Inferior parietal cortex (tissue), 1 donor: ENCODE data around the gene STK38L.
A peak's percentile ranks its signal among the peaks of the same experiment; 100 is the strongest.

ENCODE experiments used
- DNase-seq: peaks from one replicate; pipeline ENCODE4 v3.0.0-alpha.2; 2016; ENCODE audit errors: extremely low spot score

STK38L gene

DNA sequence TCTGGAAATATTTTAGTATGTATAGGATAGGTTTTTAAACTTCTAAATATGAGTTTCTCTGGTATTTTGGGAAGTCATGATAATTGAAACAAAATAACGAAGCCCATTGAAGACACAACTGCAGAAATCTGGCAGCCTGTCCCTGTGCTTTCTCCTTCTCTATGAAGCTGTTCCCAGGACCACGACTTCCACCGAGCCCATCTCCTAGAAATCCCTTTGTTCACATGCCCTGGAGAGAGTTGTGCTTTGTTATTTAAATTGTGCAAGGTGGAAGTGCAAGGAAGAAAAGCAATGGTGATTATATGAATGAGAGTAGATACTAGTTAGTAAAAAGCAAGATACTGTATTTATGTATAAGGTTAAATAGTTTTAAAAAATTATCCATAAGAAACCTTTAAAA is 32.2 kb downstream of the STK38L start:
- no peak for DNase-seq

DNA sequence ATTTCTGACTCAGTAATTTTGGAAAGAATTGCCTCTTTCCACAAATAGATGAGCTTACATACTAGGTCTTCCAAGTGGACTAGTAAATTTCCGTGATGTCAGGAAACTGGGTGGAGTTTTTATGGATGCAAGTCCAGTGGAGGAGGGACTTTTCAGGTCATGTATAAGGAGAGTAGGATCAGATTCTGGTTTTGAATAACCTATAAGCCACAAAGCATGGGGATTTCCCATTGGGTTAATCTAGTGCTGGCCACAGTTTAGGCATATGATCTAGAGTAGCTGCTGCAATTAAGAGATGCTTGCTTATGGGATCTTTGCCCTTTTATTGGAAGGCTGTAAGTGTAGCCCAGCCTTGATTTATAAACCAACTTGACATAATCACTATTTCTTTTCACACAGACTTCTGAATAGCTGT is 33.8 kb downstream of the STK38L start:
- DNase-seq: no peak

DNA sequence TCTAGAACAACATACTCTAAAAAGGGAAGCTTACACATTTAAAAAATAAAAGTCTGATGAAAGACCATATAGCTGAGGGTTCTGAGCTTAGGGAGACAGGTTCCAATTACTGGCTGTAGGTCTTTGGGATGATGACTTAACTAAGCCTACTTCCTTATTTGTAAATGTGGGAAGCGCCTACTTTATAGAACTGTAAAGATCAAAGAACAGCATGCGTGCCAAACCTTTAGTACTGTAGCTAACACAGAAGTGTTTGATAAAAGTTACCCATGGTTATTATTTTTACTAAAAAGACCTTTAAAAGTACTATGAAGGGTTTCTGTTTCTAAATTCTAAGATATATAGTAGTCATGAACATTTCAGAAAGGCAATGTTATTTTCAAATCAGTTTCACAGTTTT is 35.7 kb downstream of the STK38L start:
- no peak for DNase-seq

DNA sequence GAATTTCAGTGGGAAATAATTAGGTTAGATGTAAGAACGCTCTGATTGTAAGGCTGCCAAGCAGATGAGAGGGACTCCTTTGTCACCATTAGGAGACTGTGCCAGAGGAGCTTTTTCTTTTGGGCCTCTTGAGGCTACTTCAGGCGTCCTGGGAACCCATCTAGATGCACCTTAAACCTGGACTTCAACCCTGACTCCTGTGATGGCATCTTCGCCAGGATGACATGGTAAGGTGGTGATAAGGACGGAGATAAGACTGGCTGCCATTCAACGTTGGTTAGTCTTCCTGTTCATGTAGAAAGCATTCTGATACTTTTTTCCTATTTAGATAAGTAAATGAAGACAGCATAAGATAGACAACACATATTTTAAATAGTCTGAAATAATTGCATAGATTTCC is 36.3 kb downstream of the STK38L start:
- DNase-seq: no peak

DNA sequence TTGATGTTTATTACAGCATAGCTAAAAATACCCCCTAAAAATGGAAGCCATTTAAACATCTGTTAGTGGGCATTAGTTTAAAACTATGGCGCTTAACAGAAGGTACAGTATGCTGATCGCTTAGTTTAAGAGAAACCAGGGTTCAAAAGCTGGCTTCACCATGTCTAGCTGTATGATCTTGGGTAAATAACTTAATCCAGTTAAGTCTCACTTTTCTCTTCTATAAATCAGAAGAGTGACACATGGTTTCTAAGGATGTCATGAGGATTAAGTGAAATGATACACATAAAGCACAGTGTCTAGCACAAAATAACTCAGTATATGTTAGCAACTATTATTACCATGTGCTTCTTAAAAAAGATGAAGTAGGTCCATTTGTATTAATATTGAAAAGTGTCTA is 38.7 kb downstream of the STK38L start:
- no peak for DNase-seq

DNA sequence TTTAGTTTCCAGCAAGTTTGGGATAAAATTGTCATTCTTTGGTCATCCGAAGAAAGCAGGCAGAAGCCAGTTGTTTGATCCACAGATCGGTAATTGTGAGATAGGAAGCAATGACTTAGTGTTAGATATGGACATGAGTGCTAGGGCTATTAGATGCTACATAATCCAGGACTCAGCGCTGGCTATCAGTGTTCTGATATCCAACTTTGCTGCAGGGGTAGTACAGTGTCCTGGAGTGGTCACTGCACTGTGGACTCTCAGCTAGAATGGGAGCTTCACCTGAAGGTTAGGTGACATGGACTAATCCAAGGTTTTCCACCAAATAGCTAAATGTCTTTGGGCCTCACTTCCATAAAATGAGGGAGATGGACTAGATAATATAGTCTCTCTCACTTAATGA is 39.9 kb downstream of the STK38L start:
- no peak for DNase-seq

DNA sequence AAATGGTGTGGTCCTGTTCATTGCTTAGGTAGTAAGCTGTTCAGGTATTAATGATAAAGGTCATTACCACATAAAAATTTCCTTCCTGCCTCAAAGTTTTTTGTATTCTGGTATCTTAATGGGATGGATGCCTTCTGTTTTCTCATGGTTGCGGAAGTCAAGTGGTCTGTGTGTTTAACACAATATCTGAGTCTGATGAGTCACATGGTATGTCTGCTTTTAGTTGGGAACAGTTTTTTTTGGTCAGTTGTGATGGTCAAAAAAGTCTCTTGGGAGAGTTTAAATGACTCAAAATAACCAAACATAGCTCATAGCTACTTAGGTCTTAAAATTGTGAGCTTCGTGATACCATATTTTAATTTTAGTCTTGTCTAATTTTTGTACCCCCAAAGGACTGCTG is 40.7 kb downstream of the STK38L start:
- DNase-seq: no peak

DNA sequence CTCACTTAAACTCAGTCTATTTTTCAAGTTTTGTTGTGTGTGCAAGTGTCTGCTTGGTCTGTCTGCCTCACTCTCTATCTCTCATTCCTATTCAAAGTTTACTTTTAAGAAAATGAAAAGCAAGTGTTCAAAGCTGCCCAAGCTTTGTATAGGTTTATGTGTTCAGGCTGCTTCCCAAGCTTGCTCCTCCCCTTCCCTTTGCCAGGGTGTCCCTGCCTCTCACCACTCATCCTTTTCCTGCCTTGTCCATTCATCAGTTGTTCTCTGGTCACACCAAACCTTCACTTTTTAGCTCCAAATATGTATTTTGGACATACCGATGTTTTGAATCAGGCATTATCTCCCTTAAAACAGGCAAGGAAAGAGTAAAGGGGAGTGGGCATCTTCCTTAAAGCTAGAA is 41.3 kb downstream of the STK38L start:
- no peak for DNase-seq

DNA sequence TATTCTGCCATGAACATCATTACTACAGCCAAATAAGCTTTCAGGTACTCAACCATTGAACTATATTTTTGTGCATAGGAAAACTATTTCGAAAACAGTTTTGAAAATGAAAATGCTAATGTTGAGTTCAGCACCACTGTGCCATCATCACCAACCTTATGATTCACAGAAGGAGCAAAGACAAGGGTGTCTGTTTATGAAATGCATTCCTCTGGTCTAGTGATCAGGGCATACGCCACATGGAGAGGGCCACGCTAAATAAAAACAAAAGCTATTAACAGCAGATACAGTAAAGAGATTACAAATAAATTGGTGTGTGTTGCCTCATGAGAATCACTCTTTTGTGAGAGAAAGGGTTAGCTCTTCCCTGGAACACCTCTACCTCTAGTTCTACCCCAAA is 45.3 kb downstream of the STK38L start:
- no peak for DNase-seq

DNA sequence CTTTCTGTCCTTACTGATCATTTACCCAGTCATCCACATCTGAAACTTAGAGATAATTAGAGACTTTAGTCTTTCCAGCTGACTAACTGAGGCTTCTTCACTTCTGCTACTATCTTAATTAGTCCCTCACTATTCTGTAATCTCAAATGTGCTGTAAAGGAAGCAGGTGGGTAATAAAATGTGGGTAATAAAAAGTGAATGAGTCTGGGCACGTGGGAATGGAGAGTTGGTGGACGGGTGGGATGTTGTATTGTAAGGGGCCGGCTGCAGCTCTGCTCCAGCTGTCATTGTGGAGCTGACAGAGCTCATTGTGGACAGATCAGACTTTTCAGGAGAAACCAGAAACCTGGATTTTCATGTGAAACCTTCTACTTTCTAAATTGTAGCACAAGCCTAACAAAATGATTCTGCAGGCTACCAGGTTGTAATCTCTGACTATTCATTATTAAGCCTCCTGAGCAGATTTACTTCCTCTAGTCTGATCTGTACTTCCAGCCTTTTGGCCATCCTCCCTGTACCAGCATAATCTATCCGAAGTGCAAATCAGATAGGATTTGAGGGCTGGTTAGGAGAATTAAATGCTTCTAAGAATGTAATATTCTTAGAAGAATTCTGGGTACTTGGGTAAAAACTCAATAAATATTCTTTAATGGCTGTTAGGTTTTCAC is 46.5 kb downstream of the STK38L start:
- DNase-seq: no peak

DNA sequence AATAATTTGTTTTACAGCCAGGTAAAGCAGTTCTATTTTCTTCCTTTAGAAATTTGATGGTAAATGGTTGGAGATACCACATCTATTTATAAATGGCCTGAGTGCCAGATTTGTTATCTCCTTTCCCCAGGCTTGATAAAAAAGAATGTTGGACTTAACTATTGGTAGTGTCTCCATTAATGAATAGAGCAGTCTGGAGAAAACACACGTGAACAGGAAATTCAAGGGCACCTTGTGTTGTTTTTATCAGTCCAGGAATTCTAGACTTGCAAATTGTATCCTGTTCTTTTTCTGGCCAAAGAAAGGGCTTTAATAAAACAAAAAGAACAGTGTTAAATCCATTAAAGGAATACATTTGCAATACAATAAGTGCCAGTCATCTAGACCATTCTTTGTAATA is 47.8 kb downstream of the STK38L start:
- no peak for DNase-seq

DNA sequence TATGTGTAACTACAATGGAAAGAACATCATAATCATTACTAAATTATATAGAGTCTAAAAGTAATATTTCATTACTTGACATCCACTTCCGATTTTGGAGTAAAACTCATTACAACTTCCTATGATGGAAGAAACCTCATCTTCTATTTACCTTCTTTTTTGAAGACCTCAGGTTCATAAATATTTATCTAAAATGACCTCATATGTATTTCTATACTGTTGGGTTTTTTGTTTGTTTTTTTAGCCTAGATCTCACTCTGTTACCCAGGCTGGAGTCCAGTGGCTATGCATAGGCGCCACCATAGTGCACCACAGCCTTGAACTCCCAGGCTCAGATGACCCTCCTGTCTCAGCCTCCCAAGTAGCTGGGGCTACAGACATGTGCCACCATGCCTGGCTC is 48.6 kb downstream of the STK38L start:
- DNase-seq: no peak

DNA sequence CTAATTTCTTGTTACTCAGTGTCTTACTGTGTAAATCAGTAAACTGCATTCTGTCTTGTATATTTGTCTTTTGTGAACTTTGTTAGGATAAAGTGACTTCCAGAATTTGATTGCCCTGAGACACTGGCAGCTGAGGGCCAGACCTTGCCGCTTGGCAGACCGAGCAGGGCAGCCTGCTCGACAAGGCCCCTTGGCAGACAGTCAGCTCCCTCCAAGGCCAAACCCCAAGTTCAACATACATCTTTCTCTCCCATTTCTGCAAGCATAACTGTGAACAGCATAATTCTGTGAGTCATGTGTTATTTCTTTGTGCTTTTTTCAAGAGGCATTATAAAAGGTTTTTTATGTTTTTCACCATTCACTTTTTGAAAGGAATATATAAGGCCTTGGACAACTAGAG is 49.4 kb downstream of the STK38L start:
- no peak for DNase-seq

DNA sequence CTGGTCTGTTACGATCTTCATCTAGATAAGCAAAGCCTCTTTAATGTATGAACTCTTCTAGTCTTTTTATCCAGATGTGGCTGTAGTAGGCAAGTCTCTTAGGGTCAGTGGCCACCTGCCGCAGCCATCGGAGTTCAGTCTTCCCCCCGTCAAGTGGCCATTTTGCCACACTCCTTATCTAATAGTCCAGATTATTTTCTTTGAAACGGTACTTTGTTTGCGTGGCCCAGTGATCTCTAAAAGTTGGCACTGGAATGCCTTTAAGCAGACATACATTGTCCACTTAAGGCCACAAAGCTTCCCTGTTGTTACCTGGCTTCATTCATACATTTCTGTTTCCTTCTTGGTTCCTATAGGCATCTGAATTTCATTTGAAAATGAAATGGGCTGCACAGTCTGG is 52.6 kb downstream of the STK38L start:
- no peak for DNase-seq

DNA sequence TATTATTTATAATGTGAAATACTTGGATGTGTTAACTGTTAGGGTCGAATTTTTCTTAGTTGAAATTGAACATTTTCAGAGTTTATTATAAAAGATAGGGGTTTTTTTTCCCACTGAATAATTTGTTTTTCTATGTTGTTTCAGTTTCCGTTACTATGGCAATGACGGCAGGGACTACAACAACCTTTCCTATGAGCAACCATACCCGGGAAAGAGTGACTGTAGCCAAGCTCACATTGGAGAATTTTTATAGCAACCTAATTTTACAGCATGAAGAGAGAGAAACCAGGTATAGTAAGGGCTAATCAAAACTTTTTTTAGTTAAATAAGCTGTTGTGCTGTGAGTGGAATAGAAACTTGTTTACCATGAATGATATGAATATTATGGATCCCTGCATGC is 53.5 kb downstream of the STK38L start:
- DNase-seq: no peak

DNA sequence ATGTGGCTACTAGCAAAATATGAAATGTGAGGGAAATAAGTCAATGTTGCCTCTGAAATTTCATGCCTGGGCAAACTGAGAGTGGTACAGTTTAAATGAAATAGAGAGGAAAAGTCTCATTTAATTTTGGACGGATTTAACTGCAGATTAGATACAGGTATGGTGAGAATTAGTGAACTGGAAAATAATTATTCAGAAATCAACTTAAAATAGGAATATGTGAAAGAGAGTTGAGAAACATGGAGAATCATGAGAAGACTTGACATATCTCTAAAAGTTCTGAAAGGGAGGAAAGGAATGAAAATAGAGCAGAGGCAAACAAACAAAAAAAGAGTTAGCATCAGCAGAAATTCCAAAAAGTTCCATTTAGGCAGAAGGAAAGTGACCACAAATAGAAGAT is 55.0 kb downstream of the STK38L start:
- DNase-seq: no peak

DNA sequence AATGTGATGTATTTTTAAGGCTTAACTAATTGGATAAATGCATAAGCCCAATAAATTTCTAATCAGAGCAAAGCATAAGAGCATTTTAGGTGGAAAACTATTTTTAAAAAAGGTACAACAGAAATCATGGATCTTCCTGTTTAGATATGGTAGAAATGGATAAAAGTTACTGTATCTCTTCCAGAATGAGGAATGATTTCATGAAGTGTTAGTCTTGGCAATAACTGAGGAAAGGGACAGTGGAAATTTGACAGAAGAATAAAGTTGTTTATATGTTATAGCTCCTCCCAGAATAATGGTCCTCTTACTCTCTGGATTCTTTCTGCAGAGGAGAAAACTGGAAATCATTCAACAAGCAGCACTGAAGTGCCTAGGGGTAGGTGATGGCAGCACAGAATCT is 56.1 kb downstream of the STK38L start:
- no peak for DNase-seq

DNA sequence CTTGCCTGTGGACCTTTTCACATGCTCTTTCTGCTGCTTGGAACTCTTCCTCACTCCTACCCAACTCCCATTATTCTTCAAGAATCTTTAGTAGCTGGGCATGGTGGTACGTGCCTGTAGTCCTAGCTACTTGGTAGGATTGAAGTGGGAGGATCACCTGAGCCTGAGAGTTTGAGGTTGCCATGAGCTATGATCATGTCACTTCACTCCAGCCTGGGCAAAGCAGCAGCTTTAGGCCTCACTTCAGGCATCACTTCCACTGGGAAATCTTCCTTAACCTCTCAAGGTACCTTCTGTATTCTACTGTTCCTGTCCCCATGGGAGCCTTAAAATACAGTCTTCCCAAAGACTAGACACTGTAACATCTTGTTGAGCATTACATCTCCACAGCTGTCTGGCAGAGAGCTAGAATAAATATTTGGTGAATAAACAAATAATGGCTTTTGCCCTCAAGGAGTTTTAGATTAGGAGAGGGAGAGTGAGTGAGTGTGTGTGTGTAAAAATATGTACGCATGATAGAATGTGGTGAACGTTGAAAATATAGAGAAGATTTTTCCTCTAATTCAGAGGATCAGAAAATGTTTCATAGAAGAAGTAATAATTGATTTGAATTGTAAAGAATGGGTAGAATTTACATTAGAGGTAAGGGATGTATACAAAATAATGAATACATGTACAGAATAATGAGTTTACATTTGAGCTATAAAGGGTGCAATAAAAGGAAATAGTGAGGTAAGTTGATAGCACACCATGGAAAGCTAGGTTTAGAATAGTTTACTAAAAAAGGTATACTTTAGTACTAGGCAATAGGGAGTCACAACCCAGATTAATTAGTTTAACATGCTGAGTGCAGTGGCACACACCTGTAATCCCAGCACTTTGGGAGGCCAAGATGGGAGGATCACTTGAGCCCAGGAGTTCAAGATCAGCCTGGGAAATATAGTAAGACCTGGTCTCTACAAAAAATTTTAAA is 59.3 kb downstream of the STK38L start:
- no peak for DNase-seq

DNA sequence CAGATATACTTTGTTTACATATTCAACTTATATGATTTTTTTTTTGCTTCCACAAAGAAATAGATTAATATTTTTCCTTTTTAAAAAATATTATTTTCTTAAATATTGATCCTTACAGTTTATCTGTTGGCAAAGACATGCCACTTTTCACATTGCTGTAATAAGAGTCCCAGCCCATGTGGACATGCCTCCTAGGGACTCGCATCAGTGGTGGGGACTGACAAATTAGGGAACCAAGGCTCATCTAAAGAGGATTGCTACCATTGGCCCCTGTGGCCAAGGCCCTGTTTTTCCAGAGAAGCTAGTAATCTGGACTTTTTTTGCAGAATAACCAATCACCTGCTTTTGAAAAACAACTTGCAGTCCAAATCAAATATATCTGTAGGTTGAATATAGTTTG is 60.8 kb downstream of the STK38L start:
- DNase-seq: no peak

DNA sequence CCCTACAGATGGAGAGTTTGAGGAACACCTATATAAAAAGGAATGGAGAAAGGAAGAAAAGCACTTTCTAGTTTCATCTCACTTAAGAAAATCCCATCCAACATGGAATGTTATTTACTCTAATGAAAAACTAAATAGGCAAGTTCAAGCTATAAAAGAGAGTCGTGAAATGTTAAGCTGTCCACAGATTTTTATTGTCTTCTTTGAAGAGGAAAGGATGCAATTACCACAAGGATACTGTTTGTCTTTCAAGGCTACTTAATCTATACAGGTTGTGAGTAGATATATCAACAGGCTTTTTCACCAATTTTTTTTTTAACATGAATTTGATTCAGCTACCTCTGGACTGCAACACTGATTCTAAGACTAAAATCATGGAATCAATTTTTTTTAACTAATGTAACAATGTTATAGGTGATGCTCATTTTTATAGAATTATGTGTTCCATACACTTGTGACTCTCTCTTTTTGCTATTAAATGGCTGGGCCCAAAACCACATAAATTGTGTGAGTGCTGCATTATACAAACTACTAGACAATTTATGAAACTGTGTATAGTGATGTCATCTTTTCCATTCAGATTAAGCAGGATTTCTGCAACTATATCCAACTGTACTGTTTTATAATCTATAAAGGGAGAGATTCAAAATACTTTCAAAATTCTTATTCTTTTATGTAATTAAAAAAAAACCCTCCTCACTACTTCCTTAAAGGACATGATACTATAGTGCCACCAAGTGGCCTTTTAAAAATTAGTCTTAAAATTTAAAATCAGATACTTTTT is 61.8 kb downstream of the STK38L start:
- peak; percentile 62 for DNase-seq

DNA sequence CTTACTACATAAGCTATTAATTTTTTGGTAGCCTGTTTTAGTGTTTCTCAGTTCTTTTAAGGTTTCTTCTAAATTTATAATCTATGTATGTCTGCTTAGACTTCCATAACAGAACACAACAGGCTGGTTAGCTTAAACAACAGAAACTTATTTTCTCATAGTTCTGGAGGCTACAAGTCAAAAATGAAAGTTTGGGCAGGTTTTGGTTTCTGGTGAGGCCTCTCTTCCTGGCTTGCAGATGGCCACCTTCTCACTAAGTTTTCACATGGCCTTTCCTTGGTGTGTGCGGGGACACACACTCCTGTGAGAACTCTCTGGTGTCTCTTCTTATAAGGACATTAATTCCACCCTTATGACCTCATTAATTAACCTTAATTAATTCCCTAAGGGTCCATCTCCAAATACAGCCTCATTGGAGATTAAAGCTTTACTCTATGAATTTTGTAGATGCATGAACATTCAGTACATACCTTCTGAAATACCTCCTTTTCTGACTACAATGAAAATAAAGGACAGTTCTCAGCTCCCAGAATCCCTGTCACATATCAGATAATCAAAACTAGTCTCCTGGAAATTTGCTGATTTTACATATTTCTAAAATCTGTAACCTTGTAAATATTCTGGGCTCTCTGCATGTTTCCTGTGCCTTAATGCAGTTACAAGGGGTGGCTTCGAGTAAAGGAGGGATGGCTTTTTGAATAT is 65.4 kb downstream of the STK38L start:
- no peak for DNase-seq

DNA sequence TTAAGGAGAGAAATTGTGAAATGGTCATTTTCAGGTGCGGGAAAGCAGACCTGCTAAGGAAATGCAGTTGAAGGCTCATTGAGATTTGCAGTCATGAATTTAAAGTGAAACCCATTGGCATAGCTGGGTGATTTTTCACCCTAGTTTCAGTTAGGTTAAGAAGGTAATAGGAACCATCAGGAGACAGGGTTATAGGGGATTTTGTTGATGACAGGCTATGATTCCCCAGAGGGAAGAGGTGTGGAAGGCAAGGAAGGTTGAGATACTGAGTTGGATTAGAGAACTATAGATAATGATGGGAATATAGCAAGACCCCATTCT is 65.9 kb downstream of the STK38L start:
- DNase-seq: no peak
